OCI-LY7 (cell line): ENCODE results near the gene DGKZ.

Experiments
- EZH2phosphoT487 ChIP-seq: fragments of 200-600 bp; sonication (generic); IDR thresholded peaks from 2 replicates; pipeline ENCODE4 v1.6.1; 2018; ENCODE audit warnings: low read depth, borderline replicate concordance, mild to moderate bottlenecking, mixed run types, antibody characterized with exemption, low read length, moderate library complexity, mixed read lengths
- TF ChIP-seq, protein P1 (sequence below): fragments of 200-600 bp; sonication (generic); conservative IDR thresholded peaks from 2 replicates; pipeline ENCODE4 v1.5.1; 2014; ENCODE audit warnings: mild to moderate bottlenecking, antibody characterized with exemption, low read length, moderate library complexity, mixed read lengths

GRCh38 chr11:46364791-46365190 lies 17.5 kb downstream of the DGKZ start:
- TF ChIP-seq EZH2phosphoT487, result no peak
- TF ChIP-seq, protein P1, sequence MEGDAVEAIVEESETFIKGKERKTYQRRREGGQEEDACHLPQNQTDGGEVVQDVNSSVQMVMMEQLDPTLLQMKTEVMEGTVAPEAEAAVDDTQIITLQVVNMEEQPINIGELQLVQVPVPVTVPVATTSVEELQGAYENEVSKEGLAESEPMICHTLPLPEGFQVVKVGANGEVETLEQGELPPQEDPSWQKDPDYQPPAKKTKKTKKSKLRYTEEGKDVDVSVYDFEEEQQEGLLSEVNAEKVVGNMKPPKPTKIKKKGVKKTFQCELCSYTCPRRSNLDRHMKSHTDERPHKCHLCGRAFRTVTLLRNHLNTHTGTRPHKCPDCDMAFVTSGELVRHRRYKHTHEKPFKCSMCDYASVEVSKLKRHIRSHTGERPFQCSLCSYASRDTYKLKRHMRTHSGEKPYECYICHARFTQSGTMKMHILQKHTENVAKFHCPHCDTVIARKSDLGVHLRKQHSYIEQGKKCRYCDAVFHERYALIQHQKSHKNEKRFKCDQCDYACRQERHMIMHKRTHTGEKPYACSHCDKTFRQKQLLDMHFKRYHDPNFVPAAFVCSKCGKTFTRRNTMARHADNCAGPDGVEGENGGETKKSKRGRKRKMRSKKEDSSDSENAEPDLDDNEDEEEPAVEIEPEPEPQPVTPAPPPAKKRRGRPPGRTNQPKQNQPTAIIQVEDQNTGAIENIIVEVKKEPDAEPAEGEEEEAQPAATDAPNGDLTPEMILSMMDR, result no peak
